Keratinocyte (primary cell): Measurements from ENCODE around the gene PERP.

Source experiments
- CTCF ChIP-seq, 3 experiments: IDR thresholded peaks in 1 of 3; conservative IDR thresholded peaks in 1 of 3; optimal IDR thresholded peaks in 1 of 3; 2 replicates in 2 of 3; 3 replicates in 1 of 3; pipeline versions ENCODE3 to v1.5.1; 2011; ENCODE audit warnings: low read length in 3 of 3, mild to moderate bottlenecking in 3 of 3, moderate library complexity in 2 of 3, control low read depth in 1 of 3, inconsistent platforms in 1 of 3; ENCODE audit not compliant: insufficient read depth in 2 of 3; ENCODE audit errors: extremely low read depth in 1 of 3
- EZH2 ChIP-seq: IDR thresholded peaks from one replicate; pipeline ENCODE4 v1.6.1; 2012; ENCODE audit warnings: inconsistent platforms, mild to moderate bottlenecking, low read length, moderate library complexity

DNA sequence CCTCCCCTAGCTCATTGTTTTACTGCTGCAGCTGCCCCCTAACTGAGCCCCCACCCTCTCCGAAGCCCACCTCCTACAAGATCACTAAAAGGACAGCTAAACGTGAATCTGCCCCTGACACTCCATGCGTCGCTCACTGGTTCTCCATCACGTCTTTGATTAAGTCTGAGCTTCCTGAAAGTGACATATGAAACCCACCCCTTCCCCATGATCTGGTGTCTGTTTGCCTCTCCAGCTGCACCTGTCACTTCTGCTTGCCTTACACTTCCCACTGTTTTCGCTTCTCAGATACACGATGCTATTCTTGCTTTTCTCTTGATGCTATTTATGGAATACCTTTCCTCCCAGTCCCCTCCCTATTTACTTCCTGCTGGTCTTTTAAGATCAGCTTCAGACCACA is 8.0 kb upstream of the PERP start:
- TF ChIP-seq CTCF (optimal IDR thresholded peaks at IDR 0.05 in 1 of 3, IDR thresholded peaks at IDR 0.05 in 1 of 3, conservative IDR thresholded peaks at IDR 0.05 in 1 of 3; ENCODE audit: extremely low read depth in 1 of 3, insufficient read depth in 2 of 3, low read length in 3 of 3), result no peak
- TF ChIP-seq EZH2, result no peak
